HG03097 (cell line): Measurements from ENCODE around the gene S1PR2.
"Not testable (repeated sequence)": the region's sequence is repeated elsewhere in the genome, so short reads cannot be mapped to it uniquely, and the experiment has no call there.

Experiments
- ATAC-seq: cut with Tn5 transposase; IDR thresholded peaks from one replicate; pipeline ENCODE4 v1.9.1; 2021; ENCODE audit not compliant: unreplicated experiment, low FRiP score

S1PR2 gene

DNA sequence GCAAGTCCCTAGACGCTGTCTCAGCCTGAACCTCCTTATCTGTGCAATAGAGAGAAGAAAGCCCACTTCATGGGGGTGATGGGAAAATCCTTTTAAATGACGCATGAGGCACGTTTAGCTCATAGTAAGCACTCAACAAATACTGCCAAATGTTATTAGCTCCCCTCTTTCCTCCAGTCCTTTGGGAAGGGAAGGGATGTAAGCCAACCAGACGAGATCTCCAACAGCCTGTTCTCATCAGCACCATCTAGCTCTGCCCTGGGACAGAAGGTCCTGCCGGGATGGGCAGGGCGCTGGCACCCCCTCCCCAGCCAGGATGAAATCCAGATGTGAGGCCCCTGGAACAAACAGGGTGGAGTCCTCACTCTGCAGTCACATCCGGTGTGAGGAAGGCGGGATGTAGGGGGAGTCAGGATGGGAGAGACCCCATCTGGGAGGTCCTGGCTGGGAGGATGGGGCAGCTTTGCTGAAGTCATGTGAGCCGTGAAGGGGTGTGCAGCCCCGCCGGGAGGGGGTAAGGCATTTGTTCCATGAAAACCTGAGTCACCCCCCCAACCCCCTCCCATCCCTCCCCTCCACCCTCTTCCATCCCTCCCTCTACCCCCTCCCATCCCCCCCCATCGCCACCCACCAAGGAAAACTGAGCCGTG, 4.6 kb downstream of the S1PR2 start:
- no peak for ATAC-seq

DNA sequence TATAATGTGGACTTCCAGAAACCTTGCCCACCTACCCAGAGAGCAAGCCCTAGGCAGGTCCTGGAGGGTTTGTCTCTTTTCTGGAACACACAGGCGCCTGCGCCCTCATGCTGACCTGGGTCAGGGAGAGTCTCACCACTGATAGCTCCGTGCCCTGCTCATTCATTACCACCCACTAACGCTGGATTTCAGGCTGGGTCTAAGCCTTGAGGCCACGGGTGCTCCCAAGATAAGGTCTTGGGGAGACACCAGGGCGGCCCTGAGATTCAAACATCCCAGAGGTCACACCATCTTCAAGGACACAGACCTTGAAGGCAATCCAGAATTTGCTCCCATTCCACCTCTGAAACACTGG, 5.1 kb downstream of the S1PR2 start:
- ATAC-seq: no peak

DNA sequence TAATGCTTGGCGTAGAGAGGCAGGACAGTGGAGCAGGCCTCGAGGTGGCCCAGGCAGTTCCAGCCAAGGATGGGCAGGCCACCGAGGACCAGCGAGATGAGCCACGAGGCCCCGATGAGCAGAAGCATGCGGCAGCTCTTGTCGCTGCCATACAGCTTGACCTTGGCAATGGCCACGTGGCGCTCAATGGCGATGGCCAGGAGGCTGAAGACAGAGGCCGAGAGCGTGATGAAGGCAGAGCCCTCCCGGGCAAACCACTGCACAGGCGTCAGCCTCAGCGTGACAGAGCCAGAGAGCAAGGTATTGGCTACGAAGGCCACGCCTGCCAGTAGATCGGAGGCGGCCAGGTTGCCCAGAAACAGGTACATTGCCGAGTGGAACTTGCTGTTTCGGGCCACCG, 6.8 kb downstream of the S1PR2 start:
- ATAC-seq: no peak

GRCh38 chr19:10223488-10224213, 7.5 kb downstream of the S1PR2 start:
- ATAC-seq: no peak

- ATAC-seq: no peak
Observed at GRCh38 chr19:10222201-10222890, 8.8 kb downstream of the S1PR2 start.

DNA sequence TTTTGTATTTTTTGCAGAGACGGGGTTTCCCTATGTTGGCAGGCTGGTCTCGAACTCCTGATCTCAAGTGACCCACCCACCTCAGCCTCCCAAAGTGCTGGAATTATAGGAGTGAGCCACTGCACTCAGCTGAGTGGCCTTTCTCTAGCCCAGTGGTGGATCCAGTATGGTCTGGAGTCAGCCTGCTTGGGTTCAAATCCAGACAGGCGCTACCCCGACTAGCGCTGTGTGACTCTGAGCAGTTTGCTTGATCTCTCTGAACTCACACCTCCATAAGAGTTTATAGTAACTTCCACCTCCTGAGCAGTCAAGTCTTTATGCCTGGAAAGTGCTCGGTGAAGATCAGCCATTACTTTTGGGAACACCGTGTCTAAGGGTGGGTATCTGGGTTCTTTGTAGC, 10.4 kb downstream of the S1PR2 start:
- no peak for ATAC-seq

DNA sequence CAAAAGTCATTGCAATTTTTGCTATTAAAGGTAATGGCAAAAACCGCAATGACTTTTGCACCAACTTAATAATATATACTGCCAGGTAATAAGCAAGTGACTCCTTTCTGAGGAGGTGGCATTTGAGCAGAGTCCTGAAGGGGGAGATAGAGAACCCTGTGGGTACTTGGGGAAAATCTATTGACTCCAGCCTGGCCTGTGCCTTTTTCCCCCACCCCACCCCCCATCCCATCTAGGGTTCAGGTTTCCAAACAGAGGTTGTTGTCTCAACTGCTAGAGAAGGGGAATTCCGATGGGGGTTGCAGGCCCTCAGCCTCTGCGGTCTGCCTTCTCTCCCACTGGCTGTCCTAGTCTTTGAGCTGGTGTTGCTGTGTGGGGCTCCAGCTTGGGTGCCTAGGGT, 11.5 kb downstream of the S1PR2 start:
- no peak for ATAC-seq

GRCh38 chr19:10217085-10217484, 14.0 kb downstream of the S1PR2 start:
- no peak for ATAC-seq

DNA sequence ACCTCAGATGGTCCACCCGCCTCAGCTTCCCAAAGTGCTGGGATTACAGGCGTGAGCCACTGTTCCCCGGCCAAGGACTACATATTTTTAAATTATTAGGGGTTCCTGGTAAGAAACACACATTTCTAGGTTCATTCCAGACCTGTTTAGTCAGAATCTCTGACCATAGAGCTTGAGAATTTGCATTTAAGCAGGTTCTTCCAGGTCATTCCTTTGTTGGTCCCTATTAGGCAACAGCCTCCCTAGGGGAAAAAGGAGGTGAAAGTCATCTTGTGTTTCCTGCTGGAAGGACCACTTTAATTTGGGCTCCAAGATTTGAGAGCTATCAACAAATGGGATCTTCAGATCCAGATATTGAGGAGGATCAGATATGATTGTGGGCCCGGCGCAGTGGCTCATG, 16.3 kb downstream of the S1PR2 start:
- ATAC-seq: no peak

DNA sequence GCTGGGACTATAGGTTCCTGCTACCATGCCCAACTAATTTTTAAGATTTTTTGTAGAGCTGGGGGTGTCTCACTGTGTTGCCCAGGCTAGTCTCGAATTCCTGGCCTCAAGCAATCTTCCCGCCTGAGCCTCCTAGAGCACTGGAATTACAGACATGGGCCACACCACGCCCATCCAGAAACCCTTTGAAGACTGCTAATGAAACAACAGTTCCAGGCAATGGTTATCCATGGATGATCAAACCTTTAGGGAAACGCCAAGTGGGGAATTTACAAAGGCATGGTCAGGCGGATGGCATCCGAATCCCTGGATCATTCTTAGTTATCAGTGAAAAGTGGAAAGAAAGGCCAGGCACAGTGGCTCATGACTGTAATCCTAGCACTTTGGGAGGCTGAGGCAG, 19.4 kb downstream of the S1PR2 start:
- no peak for ATAC-seq

- ATAC-seq: no peak
Observed at GRCh38 chr19:10211061-10211460, 20.1 kb downstream of the S1PR2 start.

- ATAC-seq: no peak
Observed at GRCh38 chr19:10209315-10209714, 21.8 kb downstream of the S1PR2 start.

- ATAC-seq: no peak
Observed at GRCh38 chr19:10207026-10207425, 24.1 kb downstream of the S1PR2 start.

DNA sequence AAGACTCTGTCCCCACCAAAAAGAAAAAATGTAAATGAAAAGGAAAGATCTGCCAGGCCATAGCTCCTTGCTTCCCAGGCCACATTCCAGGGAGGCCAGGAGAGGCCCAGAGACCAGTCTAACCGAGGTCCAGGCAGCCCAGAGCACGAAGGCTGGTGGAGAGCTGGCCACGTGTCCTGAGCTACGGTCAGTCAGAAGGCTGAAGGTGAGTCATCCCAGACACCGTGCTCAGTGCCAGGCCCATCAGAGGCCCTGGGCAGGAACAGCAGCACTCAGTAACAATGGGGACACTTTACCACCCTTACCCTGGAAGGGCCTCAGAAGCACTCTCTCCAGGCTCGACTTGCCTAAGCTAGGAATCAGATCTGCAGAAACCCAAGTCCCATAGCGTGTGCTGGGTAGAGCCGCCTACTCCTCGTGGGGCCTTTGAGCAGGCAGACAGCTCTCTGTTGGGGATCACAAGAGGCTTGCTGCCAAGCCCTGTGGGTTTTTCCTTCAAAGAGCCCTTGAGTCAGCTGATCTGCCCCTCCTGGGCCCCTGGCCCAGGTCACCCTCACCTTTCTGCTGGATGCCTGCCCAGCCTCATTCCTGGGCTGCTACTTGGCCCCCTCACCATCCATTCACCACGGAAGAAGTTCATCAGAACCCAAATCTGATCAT, 24.8 kb downstream of the S1PR2 start:
- no peak for ATAC-seq

DNA sequence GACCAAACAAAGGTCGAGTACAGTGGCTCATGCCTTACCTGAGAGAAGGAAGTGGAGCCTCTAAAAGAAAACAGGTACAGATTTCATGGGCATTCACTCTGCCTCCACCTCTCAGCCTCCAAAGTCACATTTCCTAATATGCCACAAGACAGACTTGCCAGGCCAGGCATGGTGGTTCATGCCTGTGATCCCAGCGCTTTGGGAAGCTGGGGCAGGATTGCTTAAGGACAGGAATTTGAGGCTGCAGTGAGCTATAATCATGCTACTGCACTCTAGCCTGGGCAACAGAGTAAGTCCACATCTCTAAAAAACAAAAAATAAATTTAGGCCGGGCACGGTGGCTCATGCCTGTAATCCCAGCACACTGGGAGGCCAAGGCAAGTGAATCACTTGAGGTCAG, 25.5 kb downstream of the S1PR2 start:
- no peak for ATAC-seq

GRCh38 chr19:10203686-10204085, 27.4 kb downstream of the S1PR2 start:
- no peak for ATAC-seq

GRCh38 chr19:10201176-10201575, 30.0 kb downstream of the S1PR2 start:
- no peak for ATAC-seq

DNA sequence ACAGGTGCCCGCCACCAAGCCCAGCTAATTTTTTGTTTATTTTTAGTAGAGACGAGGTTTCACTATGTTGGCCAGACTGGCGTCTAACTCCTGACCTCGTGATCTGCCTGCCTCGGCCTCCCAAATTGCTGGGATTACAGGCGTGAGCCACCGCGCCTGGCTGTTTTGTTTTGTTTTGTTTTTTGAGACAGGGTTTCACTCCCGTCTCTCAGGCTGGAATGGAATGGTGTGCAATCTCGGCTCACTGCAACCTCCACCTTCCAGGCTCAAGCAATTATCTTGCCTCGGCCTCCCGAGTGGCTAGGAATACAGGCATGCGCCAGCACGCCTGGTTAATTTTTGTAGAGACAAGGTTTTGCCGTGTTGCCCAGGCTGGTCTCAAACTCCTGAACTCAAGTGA, 31.0 kb downstream of the S1PR2 start:
- not testable (repeated sequence) for ATAC-seq

- ATAC-seq: not testable (repeated sequence)
Observed at GRCh38 chr19:10198889-10199644, 32.1 kb downstream of the S1PR2 start.

- no peak for ATAC-seq
Observed at GRCh38 chr19:10195199-10195519, 36.0 kb downstream of the S1PR2 start.
